ENCODE data around the gene LTB.
A peak's percentile ranks its signal among the peaks of the same experiment; 100 is the strongest.

Gene LTB

GRCh38 chr6:31626952-31627351 lies 44.7 kb upstream of the LTB start:
- no peak for TF ChIP-seq ZFX (IDR thresholded peaks at IDR 0.05)
- no peak for TF ChIP-seq CTCF (conservative IDR thresholded peaks at IDR 0.05)
- no peak overlapping the region for H3K27ac ChIP-seq

GRCh38 chr6:31624070-31624469 lies 41.8 kb upstream of the LTB start:
- no peak overlapping the region for H3K27ac ChIP-seq
- no peak for TF ChIP-seq CTCF (conservative IDR thresholded peaks at IDR 0.05)
- TF ChIP-seq ZFX (IDR thresholded peaks at IDR 0.05) = no peak

- H3K27ac ChIP-seq = peak overlapping the region; percentile 99
These were observed 40.5 kb upstream of the LTB start for GRCh38 chr6:31622684-31623091.

GRCh38 chr6:31621991-31622390 lies 39.8 kb upstream of the LTB start:
- TF ChIP-seq CTCF (conservative IDR thresholded peaks at IDR 0.05) = no peak
- TF ChIP-seq ZFX (IDR thresholded peaks at IDR 0.05) = no peak
- peak overlapping the region; percentile 99 for H3K27ac ChIP-seq

More at GRCh38 chr6:31622684-31623091, 40.5 kb upstream of the LTB start:
- TF ChIP-seq CTCF (conservative IDR thresholded peaks at IDR 0.05) = no peak
- TF ChIP-seq ZFX (IDR thresholded peaks at IDR 0.05) = no peak

- TF ChIP-seq ZFX (IDR thresholded peaks at IDR 0.05) (no peak), CTCF (conservative IDR thresholded peaks at IDR 0.05) (no peak)
- H3K27ac ChIP-seq = peak overlapping the region; percentile 99
These were observed 39.2 kb upstream of the LTB start for GRCh38 chr6:31621320-31621939.

GRCh38 chr6:31620586-31621319 lies 38.5 kb upstream of the LTB start, which contains the start of gene PRRC2A:
Gene PRRC2A (plus strand): TSS chr6:31620715. CDS start chr6:31622790, 2,075 bp downstream.
- H3K27ac ChIP-seq = peak within 1 kb of the TSS; percentile 99
- TF ChIP-seq CTCF (conservative IDR thresholded peaks at IDR 0.05) (no peak), ZFX (IDR thresholded peaks at IDR 0.05) (peak; percentile 74; the same call in 1 of the 2 replicates)

All from C4-2B (cell line).